CD4-positive, CD25-positive, alpha-beta regulatory T cell (primary cell): ENCODE data around the gene SCN8A. TPM values are rescaled to one million over a fixed set of nuclear protein-coding genes. Genes with fewer than 3 reads are reported as not detected.

Experiments
- ATAC-seq, 2 donors: fragments of 150-1000 bp; cut with Tn5 transposase; one replicate each; pipeline ENCODE4 v1.10.0; 2021; ENCODE audit warnings: low read depth in 2 of 2, moderate number of reproducible peaks in 2 of 2, moderate library complexity in 1 of 2
- DNase-seq, 3 donors: peaks; one replicate each; pipeline versions ENCODE4 v3.0.0 to v3.0.0-alpha.2; 2012 to 2022; ENCODE audit warnings: mixed read lengths in 1 of 3
- H3K27ac ChIP-seq: one replicate; pipeline ENCODE4 v1.7.0; 2013; ENCODE audit warnings: mild to moderate bottlenecking, low read length; ENCODE audit not compliant: insufficient read depth, poor library complexity, severe bottlenecking
- H3K27me3 ChIP-seq: one replicate; pipeline ENCODE4 v1.7.0; 2013; ENCODE audit warnings: low read length; ENCODE audit not compliant: control insufficient read depth, insufficient read depth
- H3K36me3 ChIP-seq: one replicate; pipeline ENCODE4 v1.7.0; 2013; ENCODE audit warnings: mild to moderate bottlenecking, low read length, moderate library complexity; ENCODE audit not compliant: control insufficient read depth, insufficient read depth
- H3K4me1 ChIP-seq: 2 replicates; pipeline ENCODE4 v1.7.0; 2013; ENCODE audit warnings: mild to moderate bottlenecking, low read length; ENCODE audit not compliant: insufficient read depth, control insufficient read depth, poor library complexity, severe bottlenecking
- H3K4me3 ChIP-seq: one replicate; pipeline ENCODE4 v1.7.0; 2013; ENCODE audit warnings: low read depth, mild to moderate bottlenecking, low read length, moderate library complexity
- H3K9me3 ChIP-seq, 2 experiments: 1 replicate in 1 of 2; 2 replicates in 1 of 2; pipeline ENCODE4 v1.7.0; 2013; ENCODE audit warnings: low read length in 2 of 2, mild to moderate bottlenecking in 1 of 2, moderate library complexity in 1 of 2; ENCODE audit not compliant: control insufficient read depth in 2 of 2
- H3K27ac Mint-ChIP-seq, 3 donors: one replicate each; pipeline ENCODE4 v1.8.0; 2020 to 2022; ENCODE audit warnings: mild to moderate bottlenecking in 3 of 3, mixed read lengths in 3 of 3, moderate library complexity in 2 of 3
- H3K27me3 Mint-ChIP-seq: one replicate; pipeline ENCODE4 v1.8.0; 2022; ENCODE audit warnings: mild to moderate bottlenecking, mixed read lengths
- H3K36me3 Mint-ChIP-seq: one replicate; pipeline ENCODE4 v1.8.0; 2020; ENCODE audit warnings: mixed read lengths
- H3K4me1 Mint-ChIP-seq, 4 donors: one replicate each; pipeline ENCODE4 v1.8.0; 2020 to 2022; ENCODE audit warnings: mixed read lengths in 4 of 4, mild to moderate bottlenecking in 1 of 4
- H3K4me3 Mint-ChIP-seq, 4 donors: one replicate each; pipeline ENCODE4 v1.8.0; 2020 to 2022; ENCODE audit warnings: mild to moderate bottlenecking in 4 of 4, mixed read lengths in 4 of 4, moderate library complexity in 3 of 4
- H3K9me3 Mint-ChIP-seq, 7 donors: one replicate each; pipeline ENCODE4 v1.8.0; 2020 to 2022; ENCODE audit warnings: mixed read lengths in 7 of 7, mild to moderate bottlenecking in 3 of 7, moderate library complexity in 2 of 7
- polyA plus RNA-seq, 4 donors: library from polyadenylated mRNA; unstranded; fragments of 300-500 nt; fragmentation: Illumina TruSeq; gene quantifications; one replicate each; pipeline ENCODE4 v1.2.3, GENCODE V29; 2021
- total RNA-seq: library from RNA; stranded (reverse); gene quantifications from one replicate; pipeline ENCODE4 v1.2.3, GENCODE V29; 2022

The SCN8A gene
- total and polyA plus RNA-seq, 5 donors from 2014 or later = 0.30 to 1.1 (median 0.61) TPM

- H3K27me3 ChIP-seq = no peaks in the 10 kb centered on the region
- Mint-ChIP-seq H3K9me3 (peaks cover 0 to 4% (median 0%) of the 10 kb centered on the region in 7 donors), H3K27ac (no peak overlapping the region), H3K4me1 (peaks cover 0 to 13% (median 3%) of the 10 kb centered on the region in 4 donors), H3K4me3 (peak overlapping the region in 1 of 4 donors; percentile 17), H3K36me3 (no peaks in the 10 kb centered on the region), H3K27me3 (peaks cover 44% of the 10 kb centered on the region)
- DNase-seq = no peak
- H3K36me3 ChIP-seq = no peaks in the 10 kb centered on the region
- no peaks in the 10 kb centered on the region for H3K9me3 ChIP-seq
- H3K4me3 ChIP-seq = no peak overlapping the region
- no peak for ATAC-seq
- no peak overlapping the region for H3K27ac ChIP-seq
- H3K4me1 ChIP-seq = no peaks in the 10 kb centered on the region
These were observed 242.6 kb downstream of the SCN8A start for GRCh38 chr12:51833448-51834227.

GRCh38 chr12:51834411-51834810, 243.4 kb downstream of the SCN8A start:
- Mint-ChIP-seq H3K4me1 (peaks cover 0 to 12% (median 3%) of the 10 kb centered on the region in 4 donors), H3K9me3 (peaks cover 0 to 4% (median 0%) of the 10 kb centered on the region in 7 donors), H3K4me3 (no peak overlapping the region), H3K27me3 (peaks cover 44% of the 10 kb centered on the region), H3K27ac (no peak overlapping the region), H3K36me3 (no peaks in the 10 kb centered on the region)
- H3K27me3 ChIP-seq = no peaks in the 10 kb centered on the region
- no peak overlapping the region for H3K4me3 ChIP-seq
- no peaks in the 10 kb centered on the region for H3K9me3 ChIP-seq
- DNase-seq (no peak), ATAC-seq (no peak)
- no peak overlapping the region for H3K27ac ChIP-seq
- no peaks in the 10 kb centered on the region for H3K36me3 ChIP-seq
- H3K4me1 ChIP-seq = no peaks in the 10 kb centered on the region

- ATAC-seq (no peak), DNase-seq (no peak)
- H3K36me3 ChIP-seq = no peaks in the 10 kb centered on the region
- Mint-ChIP-seq H3K4me3 (no peak overlapping the region), H3K9me3 (peaks cover 0 to 4% (median 0%) of the 10 kb centered on the region in 7 donors), H3K36me3 (no peaks in the 10 kb centered on the region), H3K27me3 (peaks cover 41% of the 10 kb centered on the region), H3K4me1 (peaks cover 0 to 12% (median 3%) of the 10 kb centered on the region in 4 donors), H3K27ac (no peak overlapping the region)
- H3K27me3 ChIP-seq = no peaks in the 10 kb centered on the region
- H3K4me1 ChIP-seq = no peaks in the 10 kb centered on the region
- no peaks in the 10 kb centered on the region for H3K9me3 ChIP-seq
- H3K4me3 ChIP-seq = no peak overlapping the region
- no peak overlapping the region for H3K27ac ChIP-seq
These were observed 245.2 kb downstream of the SCN8A start for GRCh38 chr12:51836041-51836826.

GRCh38 chr12:51836827-51837173, 245.8 kb downstream of the SCN8A start:
- Histone ChIP-seq H3K9me3 (no peaks in the 10 kb centered on the region), H3K27me3 (no peaks in the 10 kb centered on the region), H3K4me1 (no peaks in the 10 kb centered on the region), H3K36me3 (no peaks in the 10 kb centered on the region), H3K27ac (no peak overlapping the region), H3K4me3 (no peak overlapping the region)
- Mint-ChIP-seq H3K27ac (no peak overlapping the region), H3K9me3 (peaks cover 0 to 4% (median 0%) of the 10 kb centered on the region in 7 donors), H3K36me3 (no peaks in the 10 kb centered on the region), H3K4me3 (no peak overlapping the region), H3K27me3 (peaks cover 46% of the 10 kb centered on the region), H3K4me1 (peaks cover 0 to 12% (median 3%) of the 10 kb centered on the region in 4 donors)
- ATAC-seq = no peak
- DNase-seq = no peak

DNA sequence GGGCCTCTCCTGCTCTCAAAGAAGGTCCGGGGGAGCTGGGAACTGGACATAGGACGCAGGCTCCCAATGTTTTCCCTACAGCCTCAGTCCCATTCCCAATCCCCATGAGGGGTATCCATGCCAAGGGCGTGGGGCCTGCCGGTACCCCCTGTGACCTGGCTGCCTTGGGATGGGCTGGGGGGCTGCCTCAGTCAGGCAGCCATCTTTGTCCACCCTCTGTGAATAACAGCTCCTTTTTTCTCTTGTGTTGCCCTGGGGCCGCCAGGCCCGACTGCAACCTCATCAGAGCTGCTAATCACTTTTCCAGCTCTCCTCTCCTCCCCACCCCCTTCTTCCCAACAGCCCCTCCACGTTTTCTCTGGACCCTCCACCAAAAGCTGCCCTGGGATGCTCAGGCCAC, 246.3 kb downstream of the SCN8A start:
- H3K27me3 ChIP-seq = peaks cover under 1% of the 10 kb centered on the region
- Mint-ChIP-seq H3K4me3 (no peak overlapping the region), H3K36me3 (no peaks in the 10 kb centered on the region)

GRCh38 chr12:51838036-51838435, 247.0 kb downstream of the SCN8A start:
- Histone ChIP-seq H3K27me3 (peaks cover 5% of the 10 kb centered on the region), H3K4me1 (no peaks in the 10 kb centered on the region), H3K36me3 (no peaks in the 10 kb centered on the region), H3K9me3 (no peaks in the 10 kb centered on the region), H3K4me3 (no peak overlapping the region), H3K27ac (no peak overlapping the region)
- no peak for DNase-seq
- Mint-ChIP-seq H3K27me3 (peaks cover 46% of the 10 kb centered on the region), H3K4me1 (peaks cover 0 to 3% (median 0%) of the 10 kb centered on the region in 4 donors), H3K36me3 (no peaks in the 10 kb centered on the region), H3K9me3 (peaks cover 0 to 1% (median 0%) of the 10 kb centered on the region in 7 donors), H3K27ac (no peak overlapping the region), H3K4me3 (no peak overlapping the region)
- no peak for ATAC-seq

More for the DNA sequence above, 246.3 kb downstream of the SCN8A start:
- Histone ChIP-seq H3K36me3 (no peaks in the 10 kb centered on the region), H3K27ac (no peak overlapping the region), H3K9me3 (no peaks in the 10 kb centered on the region), H3K4me1 (no peaks in the 10 kb centered on the region), H3K4me3 (no peak overlapping the region)
- Mint-ChIP-seq H3K9me3 (peaks cover 0 to 4% (median 0%) of the 10 kb centered on the region in 7 donors), H3K27ac (no peak overlapping the region), H3K4me1 (peaks cover 0 to 10% (median 3%) of the 10 kb centered on the region in 4 donors), H3K27me3 (peaks cover 49% of the 10 kb centered on the region)
- DNase-seq = no peak
- no peak for ATAC-seq

DNA sequence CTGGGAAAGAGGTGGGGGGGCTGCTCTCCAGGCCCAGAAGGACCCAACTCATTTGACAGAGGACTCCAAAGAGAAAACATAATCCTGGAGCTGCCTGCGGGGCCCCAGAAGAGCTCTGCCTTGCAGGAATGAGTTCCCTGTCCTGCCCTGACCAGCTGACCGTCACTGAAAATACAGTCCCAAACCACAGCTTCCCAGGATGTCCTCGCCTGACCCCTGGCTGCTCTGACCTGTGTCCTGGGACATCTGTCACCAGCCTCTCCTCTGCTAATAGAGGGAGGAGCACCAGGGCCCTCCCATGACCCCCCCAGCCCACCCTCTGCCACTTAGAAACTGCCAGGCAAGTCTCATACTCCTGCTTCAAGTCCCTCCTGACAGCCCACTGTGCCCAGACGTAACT, 247.7 kb downstream of the SCN8A start:
- no peaks in the 10 kb centered on the region for H3K4me1 Mint-ChIP-seq
- no peak overlapping the region for H3K27ac ChIP-seq
- H3K36me3 ChIP-seq = no peaks in the 10 kb centered on the region
- no peak overlapping the region for H3K4me3 ChIP-seq
- peaks cover 5% of the 10 kb centered on the region for H3K27me3 ChIP-seq
- H3K9me3 Mint-ChIP-seq = peaks cover 0 to 1% (median 0%) of the 10 kb centered on the region in 7 donors
- no peak for DNase-seq
- H3K4me1 ChIP-seq = no peaks in the 10 kb centered on the region
- no peaks in the 10 kb centered on the region for H3K36me3 Mint-ChIP-seq
- no peak overlapping the region for H3K4me3 Mint-ChIP-seq
- no peaks in the 10 kb centered on the region for H3K9me3 ChIP-seq
- no peak for ATAC-seq
- peaks cover 42% of the 10 kb centered on the region for H3K27me3 Mint-ChIP-seq
- no peak overlapping the region for H3K27ac Mint-ChIP-seq
